ENCODE data around the gene FBXL3. TPM values are rescaled to one million over a fixed set of nuclear protein-coding genes. Genes with fewer than 3 reads are reported as not detected.

Gene FBXL3
- total RNA-seq, 1 experiment from 2014 or later: 8.8 TPM

GRCh38 chr13:77061362-77061761 is 34.4 kb upstream of the FBXL3 start:
- BruUV-seq (replicated peaks): no TSS peak
- Mint-ChIP-seq H3K36me3 (ENCODE audit: insufficient read depth, unreplicated experiment) (no peaks in the 10 kb centered on the region), H3K9me3 (ENCODE audit: low read depth, unreplicated experiment) (no peaks in the 10 kb centered on the region), H3K4me3 (ENCODE audit: low read depth, unreplicated experiment) (no peak overlapping the region), H3K4me1 (ENCODE audit: low read depth, unreplicated experiment) (peaks cover 4% of the 10 kb centered on the region), H3K27me3 (ENCODE audit: unreplicated experiment) (no peaks in the 10 kb centered on the region), H3K27ac (ENCODE audit: unreplicated experiment) (no peak overlapping the region)
- no peak for DNase-seq
- intact Hi-C loops (cut with micrococcal nuclease; ENCODE audit: unreplicated experiment): no loop called here
- CTCF ChIA-PET: no interaction called here
- TF ChIP-seq CTCF (IDR thresholded peaks at IDR 0.05; ENCODE audit: unreplicated experiment): no peak

DNA sequence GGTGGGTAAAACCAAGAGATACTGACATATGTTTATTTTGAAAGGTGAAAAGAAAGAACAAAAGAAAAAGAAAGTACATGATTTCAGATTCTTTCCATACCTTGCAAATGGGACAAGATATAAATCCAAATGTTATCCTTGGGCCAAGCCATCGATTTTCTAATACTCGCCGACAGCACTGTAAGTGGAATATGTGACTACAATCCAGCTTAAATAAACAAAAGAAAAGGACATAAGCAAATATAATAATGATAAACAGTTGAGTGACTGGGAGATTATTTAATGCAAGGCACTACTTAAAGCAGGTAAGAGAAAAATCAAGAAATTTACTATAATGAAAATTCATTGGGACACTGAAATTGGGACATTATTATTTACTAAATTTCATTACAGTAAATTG is 29.9 kb upstream of the FBXL3 start:
- intact Hi-C loops (cut with micrococcal nuclease; ENCODE audit: unreplicated experiment): no loop called here
- Mint-ChIP-seq H3K27ac (ENCODE audit: unreplicated experiment) (no peak overlapping the region), H3K36me3 (ENCODE audit: insufficient read depth, unreplicated experiment) (peaks cover 5% of the 10 kb centered on the region), H3K4me1 (ENCODE audit: low read depth, unreplicated experiment) (peaks cover 7% of the 10 kb centered on the region), H3K9me3 (ENCODE audit: low read depth, unreplicated experiment) (no peaks in the 10 kb centered on the region), H3K4me3 (ENCODE audit: low read depth, unreplicated experiment) (no peak overlapping the region), H3K27me3 (ENCODE audit: unreplicated experiment) (no peaks in the 10 kb centered on the region)
- CTCF ChIA-PET: no interaction called here
- no peak for TF ChIP-seq CTCF (IDR thresholded peaks at IDR 0.05; ENCODE audit: unreplicated experiment)
- DNase-seq: no peak
- BruUV-seq (replicated peaks): no TSS peak

GRCh38 chr13:77056382-77056781 is 29.4 kb upstream of the FBXL3 start:
- Mint-ChIP-seq H3K36me3 (ENCODE audit: insufficient read depth, unreplicated experiment) (peaks cover 5% of the 10 kb centered on the region), H3K27ac (ENCODE audit: unreplicated experiment) (no peak overlapping the region), H3K9me3 (ENCODE audit: low read depth, unreplicated experiment) (no peaks in the 10 kb centered on the region), H3K4me1 (ENCODE audit: low read depth, unreplicated experiment) (peaks cover 7% of the 10 kb centered on the region), H3K4me3 (ENCODE audit: low read depth, unreplicated experiment) (no peak overlapping the region), H3K27me3 (ENCODE audit: unreplicated experiment) (no peaks in the 10 kb centered on the region)
- TF ChIP-seq CTCF (IDR thresholded peaks at IDR 0.05; ENCODE audit: unreplicated experiment): no peak
- no TSS peak for BruUV-seq (replicated peaks)
- no peak for DNase-seq
- CTCF ChIA-PET: interaction anchor here (0.6 to 0.7 kb wide), 2 partner anchors 26 to 96 kb away, joined by 3 to 8 read pairs; no protein-coding TSS in a partner anchor
- intact Hi-C loops (cut with micrococcal nuclease; ENCODE audit: unreplicated experiment): no loop called here

GRCh38 chr13:77055158-77055557 is 28.2 kb upstream of the FBXL3 start:
- CTCF ChIA-PET: interaction anchor here (0.6 kb wide), 1 partner anchor 28 kb away, joined by 4 read pairs; no protein-coding TSS in a partner anchor

More at GRCh38 chr13:77055158-77055557, 28.2 kb upstream of the FBXL3 start:
- no peak for TF ChIP-seq CTCF (IDR thresholded peaks at IDR 0.05; ENCODE audit: unreplicated experiment)
- Mint-ChIP-seq H3K27ac (ENCODE audit: unreplicated experiment) (no peak overlapping the region), H3K27me3 (ENCODE audit: unreplicated experiment) (no peaks in the 10 kb centered on the region), H3K4me1 (ENCODE audit: low read depth, unreplicated experiment) (peaks cover 7% of the 10 kb centered on the region), H3K36me3 (ENCODE audit: insufficient read depth, unreplicated experiment) (peaks cover 5% of the 10 kb centered on the region), H3K4me3 (ENCODE audit: low read depth, unreplicated experiment) (no peak overlapping the region), H3K9me3 (ENCODE audit: low read depth, unreplicated experiment) (no peaks in the 10 kb centered on the region)
- no peak for DNase-seq
- no TSS peak for BruUV-seq (replicated peaks)
- intact Hi-C loops (cut with micrococcal nuclease; ENCODE audit: unreplicated experiment): no loop called here

All from Calu3 (cell line).